B cell (primary cell): ENCODE data around the gene HOXA10. TPM values are rescaled to one million over a fixed set of nuclear protein-coding genes. Genes with fewer than 3 reads are reported as not detected.

ENCODE experiments used
- ATAC-seq: fragments of 200-7000 bp; cut with Tn5 transposase; one replicate; pipeline ENCODE4 v1.10.0; 2021; ENCODE audit warnings: low read depth, mild to moderate bottlenecking, moderate number of reproducible peaks, moderate library complexity
- CTCF ChIA-PET: fragments of 350-600 bp; sonication (Branson Sonifier 250); formaldehyde crosslinking; loops from one replicate; lab custom pipeline; 2021; ENCODE audit warnings: antibody characterized with exemption, inconsistent platforms; lab: Charles Lee
- POLR2A ChIA-PET: fragments of 350-600 bp; sonication (Branson Sonifier 250); formaldehyde crosslinking; loops from one replicate; lab custom pipeline; 2021; ENCODE audit warnings: antibody characterized with exemption; lab: Charles Lee
- DNase-seq: peaks from one replicate; pipeline ENCODE4 v3.0.0; 2013
- H2AFZ ChIP-seq: 2 replicates; pipeline ENCODE4 v1.6.1; 2012; ENCODE audit warnings: mild to moderate bottlenecking, low read depth, low read length; ENCODE audit not compliant: insufficient read depth, poor library complexity, severe bottlenecking
- H3K27ac ChIP-seq, 2 donors: 1 replicate in 1 of 2; 2 replicates in 1 of 2; pipeline ENCODE4 v1.5.1; 2012 to 2013; ENCODE audit warnings: low read length in 2 of 2, mild to moderate bottlenecking in 2 of 2, moderate library complexity in 1 of 2
- H3K27me3 ChIP-seq, 4 experiments: fragments of 200-600 bp in 1 of 4; sonication (generic) in 1 of 4; replicated peaks in 1 of 4; 1 replicate in 2 of 4; 2 replicates in 2 of 4; pipeline versions ENCODE4 v1.6.1 to v1.7.0; 2013 to 2016; ENCODE audit warnings: low read length in 3 of 4, mild to moderate bottlenecking in 2 of 4, mixed read lengths in 1 of 4, moderate library complexity in 1 of 4; ENCODE audit not compliant: insufficient read depth in 4 of 4, control insufficient read depth in 3 of 4; ENCODE audit errors: control extremely low read depth in 1 of 4
- H3K36me3 ChIP-seq, 2 experiments: replicated peaks in 1 of 2; 1 replicate in 1 of 2; 2 replicates in 1 of 2; pipeline versions ENCODE4 v1.6.1 to v1.7.1; 2013; ENCODE audit warnings: low read length in 1 of 2; ENCODE audit not compliant: insufficient read depth in 2 of 2, control insufficient read depth in 1 of 2; ENCODE audit errors: control extremely low read depth in 1 of 2, extremely low read depth in 1 of 2
- H3K4me1 ChIP-seq, 2 donors: fragments of 200-600 bp in 1 of 2; sonication (generic) in 1 of 2; 1 replicate in 1 of 2; 2 replicates in 1 of 2; pipeline versions ENCODE4 v1.5.1 to v1.6.1; 2013 to 2017; ENCODE audit warnings: low read length in 2 of 2; ENCODE audit not compliant: control insufficient read depth in 2 of 2, insufficient read depth in 2 of 2
- H3K4me2 ChIP-seq: replicated peaks from 2 replicates; pipeline ENCODE3; 2012; ENCODE audit warnings: mild to moderate bottlenecking, low read depth, low read length; ENCODE audit not compliant: poor library complexity, severe bottlenecking
- H3K4me3 ChIP-seq, 5 experiments: fragments of 200-600 bp in 1 of 5; sonication (generic) in 1 of 5; 1 replicate in 3 of 5; 2 replicates in 2 of 5; pipeline versions ENCODE4 v1.5.1 to v1.7.0; 2011 to 2016; ENCODE audit warnings: low read length in 4 of 5, mild to moderate bottlenecking in 4 of 5, low read depth in 2 of 5, control low read depth in 1 of 5, moderate library complexity in 1 of 5; ENCODE audit not compliant: insufficient read depth in 1 of 5; ENCODE audit errors: control extremely low read depth in 1 of 5, extremely low read depth in 1 of 5
- H3K79me2 ChIP-seq: fragments of 200-600 bp; sonication (generic); one replicate; pipeline ENCODE4 v1.6.0; 2016; ENCODE audit warnings: low read length; ENCODE audit not compliant: control insufficient read depth, insufficient read depth
- H3K9ac ChIP-seq: fragments of 200-600 bp; sonication (generic); 2 replicates; pipeline ENCODE4 v1.6.1; 2017; ENCODE audit warnings: mild to moderate bottlenecking, low read length, moderate library complexity
- H3K9me3 ChIP-seq, 3 donors: one replicate each; pipeline versions ENCODE4 v1.6.1 to v1.7.1; 2013; ENCODE audit warnings: low read length in 2 of 3; ENCODE audit not compliant: control insufficient read depth in 2 of 3, insufficient read depth in 1 of 3; ENCODE audit errors: control extremely low read depth in 1 of 3
- H4K20me1 ChIP-seq: 2 replicates; pipeline ENCODE4 v1.6.0; 2012; ENCODE audit warnings: mild to moderate bottlenecking, low read length; ENCODE audit not compliant: insufficient read depth, control insufficient read depth, poor library complexity, severe bottlenecking
- H3K27ac Mint-ChIP-seq: one replicate; pipeline ENCODE4 v1.8.0; 2021; ENCODE audit warnings: mixed read lengths
- H3K27me3 Mint-ChIP-seq: one replicate; pipeline ENCODE4 v1.8.0; 2021; ENCODE audit warnings: mixed read lengths
- H3K4me1 Mint-ChIP-seq: one replicate; pipeline ENCODE4 v1.8.0; 2021; ENCODE audit warnings: mixed read lengths
- H3K4me3 Mint-ChIP-seq: one replicate; pipeline ENCODE4 v1.8.0; 2021; ENCODE audit warnings: mixed read lengths
- H3K9me3 Mint-ChIP-seq: one replicate; pipeline ENCODE4 v1.8.0; 2022; ENCODE audit warnings: mixed read lengths; ENCODE audit not compliant: insufficient read depth
- EZH2 ChIP-seq: IDR thresholded peaks from 2 replicates; pipeline ENCODE4 v1.6.1; 2012; ENCODE audit warnings: borderline replicate concordance, low read depth, mild to moderate bottlenecking, moderate library complexity, low read length; ENCODE audit not compliant: insufficient read depth, poor library complexity, severe bottlenecking
- WGBS: methylation state at CpG from one replicate; pipeline ENCODE4 v1.1.5; 2013; ENCODE audit warnings: missing lambda C conversion rate; ENCODE audit not compliant: insufficient coverage; 5-methylcytosine and 5-hydroxymethylcytosine counted together
- intact Hi-C: fragments of 100-400 bp; cut with micrococcal nuclease; formaldehyde crosslinking; loops from one replicate; pipeline ENCODE4 v1.10.0; 2022
- polyA plus RNA-seq: library from polyadenylated mRNA; depleted of rRNA; stranded (reverse); fragments of >200 nt; gene quantifications from 2 replicates; pipeline ENCODE4 v1.2.3, GENCODE V29; 2012
- small RNA-seq: library from RNA; depleted of rRNA; stranded (forward); fragments of <200 nt; gene quantifications from one replicate; pipeline ENCODE3, GENCODE V24; 2012; ENCODE audit warnings: low replicate concordance, low read depth; ENCODE audit not compliant: insufficient read length
- total RNA-seq, 2 donors: library from RNA; stranded (reverse); fragments of 120-200 nt in 1 of 2; gene quantifications; 1 replicate in 1 of 2; 2 replicates in 1 of 2; pipeline versions ENCODE4 v1.2.3 to v1.2.4, GENCODE V29; 2013 to 2022
- TF ChIP-seq, protein P1 (sequence below): fragments of 200-600 bp; IDR thresholded peaks from one replicate; pipeline ENCODE4 v1.8.0; 2022; ENCODE audit warnings: antibody characterized with exemption, mild to moderate bottlenecking

HOXA10 gene
- total and polyA plus RNA-seq, 2 donors (not counting 1 experiment from before 2014, with no cell fraction given) = not detected

DNA sequence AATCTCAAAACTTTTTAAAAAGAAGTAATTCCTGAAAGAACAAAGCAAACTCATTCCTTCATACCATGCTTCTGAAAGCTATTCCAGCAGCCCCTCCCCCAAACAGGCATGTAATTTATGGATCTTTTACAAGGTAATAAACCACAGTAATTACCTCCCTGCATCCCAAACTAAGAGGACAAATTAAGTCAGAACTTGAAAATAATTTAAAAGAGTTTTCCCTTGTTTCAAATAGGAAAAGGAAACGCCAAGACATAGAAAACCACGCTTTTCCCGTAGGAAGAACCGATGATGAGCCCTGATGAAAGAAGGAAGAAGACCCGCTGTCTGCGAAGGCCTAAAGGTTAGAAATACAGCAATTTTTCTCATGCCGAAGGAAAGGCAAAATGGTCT is 52.4 kb downstream of the HOXA10 start:
- no peak overlapping the region for H3K4me2 ChIP-seq
- intact Hi-C loops = no loop called here
- H3K9me3 ChIP-seq = peaks cover 0 to 3% (median 0%) of the 10 kb centered on the region in 3 donors
- H3K27me3 ChIP-seq = peaks cover 0 to 4% (median 0%) of the 10 kb centered on the region in 4 experiments
- CTCF ChIA-PET = no interaction called here
- peaks cover 28% of the 10 kb centered on the region for H3K27me3 Mint-ChIP-seq
- no peak overlapping the region for H3K9ac ChIP-seq
- no peaks in the 10 kb centered on the region for H4K20me1 ChIP-seq
- no peaks in the 10 kb centered on the region for H3K9me3 Mint-ChIP-seq
- H3K4me1 ChIP-seq = no peaks in the 10 kb centered on the region
- no peaks in the 10 kb centered on the region for H3K79me2 ChIP-seq
- TF ChIP-seq EZH2 = no peak
- TF ChIP-seq, protein P1, sequence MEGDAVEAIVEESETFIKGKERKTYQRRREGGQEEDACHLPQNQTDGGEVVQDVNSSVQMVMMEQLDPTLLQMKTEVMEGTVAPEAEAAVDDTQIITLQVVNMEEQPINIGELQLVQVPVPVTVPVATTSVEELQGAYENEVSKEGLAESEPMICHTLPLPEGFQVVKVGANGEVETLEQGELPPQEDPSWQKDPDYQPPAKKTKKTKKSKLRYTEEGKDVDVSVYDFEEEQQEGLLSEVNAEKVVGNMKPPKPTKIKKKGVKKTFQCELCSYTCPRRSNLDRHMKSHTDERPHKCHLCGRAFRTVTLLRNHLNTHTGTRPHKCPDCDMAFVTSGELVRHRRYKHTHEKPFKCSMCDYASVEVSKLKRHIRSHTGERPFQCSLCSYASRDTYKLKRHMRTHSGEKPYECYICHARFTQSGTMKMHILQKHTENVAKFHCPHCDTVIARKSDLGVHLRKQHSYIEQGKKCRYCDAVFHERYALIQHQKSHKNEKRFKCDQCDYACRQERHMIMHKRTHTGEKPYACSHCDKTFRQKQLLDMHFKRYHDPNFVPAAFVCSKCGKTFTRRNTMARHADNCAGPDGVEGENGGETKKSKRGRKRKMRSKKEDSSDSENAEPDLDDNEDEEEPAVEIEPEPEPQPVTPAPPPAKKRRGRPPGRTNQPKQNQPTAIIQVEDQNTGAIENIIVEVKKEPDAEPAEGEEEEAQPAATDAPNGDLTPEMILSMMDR = no peak
- no peaks in the 10 kb centered on the region for H3K36me3 ChIP-seq
- WGBS = 91% methylated on average over 7 of the region's 7 CpGs
- no peak overlapping the region for H2AFZ ChIP-seq
- DNase-seq (no peak), ATAC-seq (no peak)
- H3K27ac ChIP-seq = no peak overlapping the region
- no peak overlapping the region for H3K4me3 Mint-ChIP-seq
- H3K4me1 Mint-ChIP-seq = no peaks in the 10 kb centered on the region
- no peak overlapping the region for H3K4me3 ChIP-seq
- no peak overlapping the region for H3K27ac Mint-ChIP-seq
- POLR2A ChIA-PET = no interaction called here

Small RNA genes within 50 kb of the gene (small RNA-seq; reads per million reads assigned to genes)
- gene AC004080.5 (not detected), gene RF02140 (not detected), gene RF02141 (not detected)

Other genes starting within 250 kb of the HOXA10 start
- 0.37 and 0.87 TPM in 2 replicates for gene HOXA1, start 78.3 kb downstream of the HOXA10 start, total RNA-seq
- 0.07 and 0.13 TPM in 2 replicates for gene HOXA1, start 78.3 kb downstream of the HOXA10 start, polyA plus RNA-seq
- not detected in 2 replicates for gene HOXA2, start 71.6 kb downstream of the HOXA10 start, total RNA-seq
- not detected in 2 replicates for gene HOXA2, start 71.6 kb downstream of the HOXA10 start, polyA plus RNA-seq
- gene HOXA4, start 43.6 kb downstream of the HOXA10 start, total RNA-seq = 0.24 TPM in 1 of 2 replicates, not detected in the other
- 0.30 TPM in 1 of 2 replicates, not detected in the other for gene HOXA4, start 43.6 kb downstream of the HOXA10 start, polyA plus RNA-seq
- not detected in 2 replicates for gene HOXA5, start 30.6 kb downstream of the HOXA10 start, total RNA-seq
- gene HOXA5, start 30.6 kb downstream of the HOXA10 start, polyA plus RNA-seq = 0.07 TPM in 1 of 2 replicates, not detected in the other
- gene HOXA6, start 26.5 kb downstream of the HOXA10 start, total RNA-seq = 0.49 TPM in 1 of 2 replicates, not detected in the other
- gene HOXA6, start 26.5 kb downstream of the HOXA10 start, polyA plus RNA-seq = 0.18 TPM in 1 of 2 replicates, not detected in the other
- not detected in 2 replicates for gene HOXA3, start 21.7 kb downstream of the HOXA10 start, total RNA-seq
- 0.07 TPM in 1 of 2 replicates, not detected in the other for gene HOXA3, start 21.7 kb downstream of the HOXA10 start, polyA plus RNA-seq
- not detected in 2 replicates for gene HOXA7, start 17.6 kb downstream of the HOXA10 start, total RNA-seq
- 0.37 TPM in 1 of 2 replicates, not detected in the other for gene HOXA7, start 17.6 kb downstream of the HOXA10 start, polyA plus RNA-seq
- not detected in 2 replicates for gene HOXA9, start 8.8 kb downstream of the HOXA10 start, total RNA-seq
- gene HOXA9, start 8.8 kb downstream of the HOXA10 start, polyA plus RNA-seq = 0.07 TPM in 1 of 2 replicates, not detected in the other
- gene HOXA11, start 10.9 kb upstream of the HOXA10 start, total RNA-seq = not detected in 2 replicates
- gene HOXA11, start 10.9 kb upstream of the HOXA10 start, polyA plus RNA-seq = not detected in 2 replicates
- not detected in 2 replicates for gene HOXA13, start 25.8 kb upstream of the HOXA10 start, total RNA-seq
- not detected in 2 replicates for gene HOXA13, start 25.8 kb upstream of the HOXA10 start, polyA plus RNA-seq
- gene EVX1, start 68.5 kb upstream of the HOXA10 start, total RNA-seq = not detected in 2 replicates
- not detected in 2 replicates for gene EVX1, start 68.5 kb upstream of the HOXA10 start, polyA plus RNA-seq